Non-pigmented ciliary epithelial cell (primary cell): ENCODE results near the gene XPO6.
A peak's percentile ranks its signal among the peaks of the same experiment; 100 is the strongest.

Source experiments
- DNase-seq: peaks from one replicate; pipeline ENCODE4 v3.0.0-alpha.2; 2010; ENCODE audit warnings: low read depth

XPO6 gene

GRCh38 chr16:28210264-28210663, 1.5 kb downstream of the XPO6 start:
- no peak for DNase-seq

- DNase-seq: no peak
Observed at GRCh38 chr16:28208824-28209223, 2.9 kb downstream of the XPO6 start.

- DNase-seq: no peak
Observed at GRCh38 chr16:28208131-28208530, 3.6 kb downstream of the XPO6 start.

GRCh38 chr16:28207399-28207798, 4.4 kb downstream of the XPO6 start:
- no peak for DNase-seq

- DNase-seq: no peak
Observed at GRCh38 chr16:28205974-28206373, 5.8 kb downstream of the XPO6 start.

GRCh38 chr16:28205117-28205899, 6.5 kb downstream of the XPO6 start:
- DNase-seq: no peak

GRCh38 chr16:28204622-28205021, 7.1 kb downstream of the XPO6 start:
- no peak for DNase-seq

GRCh38 chr16:28204204-28204603, 7.6 kb downstream of the XPO6 start:
- no peak for DNase-seq

GRCh38 chr16:28202147-28202746, 9.5 kb downstream of the XPO6 start:
- no peak for DNase-seq

GRCh38 chr16:28200661-28201060, 11.1 kb downstream of the XPO6 start:
- no peak for DNase-seq

GRCh38 chr16:28196387-28196987, 15.3 kb downstream of the XPO6 start:
- no peak for DNase-seq

- DNase-seq: no peak
Observed at GRCh38 chr16:28195859-28196258, 15.9 kb downstream of the XPO6 start.

- DNase-seq: peak; percentile 94
Observed at GRCh38 chr16:28193530-28194423, 18.0 kb downstream of the XPO6 start.

GRCh38 chr16:28192806-28193529, 18.8 kb downstream of the XPO6 start:
- DNase-seq: no peak

- DNase-seq: no peak
Observed at GRCh38 chr16:28191364-28191960, 20.3 kb downstream of the XPO6 start.

GRCh38 chr16:28189245-28189644, 22.5 kb downstream of the XPO6 start:
- no peak for DNase-seq

- no peak for DNase-seq
Observed at GRCh38 chr16:28188085-28188916, 23.5 kb downstream of the XPO6 start.

- no peak for DNase-seq
Observed at GRCh38 chr16:28187595-28188004, 24.2 kb downstream of the XPO6 start.

- no peak for DNase-seq
Observed at GRCh38 chr16:28186752-28187151, 25.0 kb downstream of the XPO6 start.

GRCh38 chr16:28185696-28186095, 26.1 kb downstream of the XPO6 start:
- no peak for DNase-seq
